Measurements from ENCODE around the gene GPX7. TPM values are rescaled to one million over a fixed set of nuclear protein-coding genes. Genes with fewer than 3 reads are reported as not detected.
A peak's percentile ranks its signal among the peaks of the same experiment; 100 is the strongest.

Gene GPX7
- total and polyA plus RNA-seq, 5 donors from 2014 or later, result 12.3 to 43.5 (median 34.5) TPM

- Histone ChIP-seq H3K27me3 (ENCODE audit: control insufficient read depth, insufficient read depth, low read length) (no peaks in the 10 kb centered on the region), H3K9me3 (ENCODE audit: control insufficient read depth in 2 of 2, low read length in 2 of 2) (no peaks in the 10 kb centered on the region), H3K27ac (ENCODE audit: insufficient read depth, low read length, poor library complexity, severe bottlenecking) (no peak overlapping the region), H3K4me3 (ENCODE audit: low read depth, low read length) (no peak overlapping the region), H3K36me3 (ENCODE audit: control insufficient read depth, insufficient read depth, low read length) (no peaks in the 10 kb centered on the region), H3K4me1 (ENCODE audit: control insufficient read depth, insufficient read depth, low read length, poor library complexity, severe bottlenecking) (peaks cover under 1% of the 10 kb centered on the region)
- Mint-ChIP-seq H3K4me3 (no peak overlapping the region), H3K27me3 (no peaks in the 10 kb centered on the region), H3K36me3 (no peaks in the 10 kb centered on the region), H3K9me3 (no peaks in the 10 kb centered on the region), H3K4me1 (peaks cover 0 to 11% (median 2%) of the 10 kb centered on the region in 4 donors), H3K27ac (no peak overlapping the region)
- DNase-seq, result no peak
- no peak for ATAC-seq (ENCODE audit: low read depth in 2 of 2)
Measured at GRCh38 chr1:52558941-52559340, 43.2 kb upstream of the GPX7 start.

GRCh38 chr1:52559875-52560274 is 42.3 kb upstream of the GPX7 start:
- no peaks in the 10 kb centered on the region for H3K27me3 ChIP-seq (ENCODE audit: control insufficient read depth, insufficient read depth, low read length)
- no peak overlapping the region for H3K4me3 ChIP-seq (ENCODE audit: low read depth, low read length)
- Mint-ChIP-seq H3K9me3 (peaks cover 0 to 2% (median 0%) of the 10 kb centered on the region in 7 donors), H3K4me1 (peaks cover 0 to 2% (median 0%) of the 10 kb centered on the region in 4 donors), H3K27ac (no peak overlapping the region), H3K4me3 (no peak overlapping the region), H3K36me3 (no peaks in the 10 kb centered on the region), H3K27me3 (no peaks in the 10 kb centered on the region)
- DNase-seq, result no peak
- no peak overlapping the region for H3K27ac ChIP-seq (ENCODE audit: insufficient read depth, low read length, poor library complexity, severe bottlenecking)
- no peak for ATAC-seq (ENCODE audit: low read depth in 2 of 2)
- H3K9me3 ChIP-seq (ENCODE audit: control insufficient read depth in 2 of 2, low read length in 2 of 2), result no peaks in the 10 kb centered on the region
- H3K4me1 ChIP-seq (ENCODE audit: control insufficient read depth, insufficient read depth, low read length, poor library complexity, severe bottlenecking), result no peaks in the 10 kb centered on the region
- no peaks in the 10 kb centered on the region for H3K36me3 ChIP-seq (ENCODE audit: control insufficient read depth, insufficient read depth, low read length)

- ATAC-seq (ENCODE audit: low read depth in 2 of 2) (no peak), DNase-seq (no peak)
- H3K36me3 ChIP-seq (ENCODE audit: control insufficient read depth, insufficient read depth, low read length), result no peaks in the 10 kb centered on the region
- H3K27ac ChIP-seq (ENCODE audit: insufficient read depth, low read length, poor library complexity, severe bottlenecking), result no peak overlapping the region
- H3K27me3 Mint-ChIP-seq, result no peaks in the 10 kb centered on the region
- no peak overlapping the region for H3K4me3 ChIP-seq (ENCODE audit: low read depth, low read length)
- peaks cover 0 to 2% (median 0%) of the 10 kb centered on the region in 7 donors for H3K9me3 Mint-ChIP-seq
- no peaks in the 10 kb centered on the region for H3K9me3 ChIP-seq (ENCODE audit: control insufficient read depth in 2 of 2, low read length in 2 of 2)
- H3K4me1 ChIP-seq (ENCODE audit: control insufficient read depth, insufficient read depth, low read length, poor library complexity, severe bottlenecking), result no peaks in the 10 kb centered on the region
- no peaks in the 10 kb centered on the region for H3K27me3 ChIP-seq (ENCODE audit: control insufficient read depth, insufficient read depth, low read length)
- no peak overlapping the region for H3K4me3 Mint-ChIP-seq
- H3K27ac Mint-ChIP-seq, result no peak overlapping the region
- no peaks in the 10 kb centered on the region for H3K36me3 Mint-ChIP-seq
- no peaks in the 10 kb centered on the region for H3K4me1 Mint-ChIP-seq
Measured at GRCh38 chr1:52562766-52563165, 39.4 kb upstream of the GPX7 start.

- Mint-ChIP-seq H3K27ac (no peak overlapping the region), H3K27me3 (peaks cover 7% of the 10 kb centered on the region), H3K9me3 (peaks cover 0 to 2% (median 0%) of the 10 kb centered on the region in 7 donors), H3K4me3 (no peak overlapping the region), H3K4me1 (peaks cover 5 to 12% (median 5%) of the 10 kb centered on the region in 4 donors), H3K36me3 (no peaks in the 10 kb centered on the region)
- ATAC-seq (ENCODE audit: low read depth in 2 of 2) (no peak), DNase-seq (no peak)
- no peak overlapping the region for H3K27ac ChIP-seq (ENCODE audit: insufficient read depth, low read length, poor library complexity, severe bottlenecking)
- H3K4me3 ChIP-seq (ENCODE audit: low read depth, low read length), result no peak overlapping the region
- H3K27me3 ChIP-seq (ENCODE audit: control insufficient read depth, insufficient read depth, low read length), result peaks cover 2% of the 10 kb centered on the region
- no peaks in the 10 kb centered on the region for H3K9me3 ChIP-seq (ENCODE audit: control insufficient read depth in 2 of 2, low read length in 2 of 2)
- no peaks in the 10 kb centered on the region for H3K36me3 ChIP-seq (ENCODE audit: control insufficient read depth, insufficient read depth, low read length)
- no peaks in the 10 kb centered on the region for H3K4me1 ChIP-seq (ENCODE audit: control insufficient read depth, insufficient read depth, low read length, poor library complexity, severe bottlenecking)
Measured at GRCh38 chr1:52567943-52568342, 34.2 kb upstream of the GPX7 start.

GRCh38 chr1:52569449-52570210 is 32.5 kb upstream of the GPX7 start:
- Mint-ChIP-seq H3K9me3 (no peaks in the 10 kb centered on the region), H3K27me3 (peaks cover 7% of the 10 kb centered on the region), H3K27ac (no peak overlapping the region), H3K4me3 (no peak overlapping the region), H3K36me3 (no peaks in the 10 kb centered on the region), H3K4me1 (peaks cover 5 to 12% (median 6%) of the 10 kb centered on the region in 4 donors)
- Histone ChIP-seq H3K9me3 (ENCODE audit: control insufficient read depth in 2 of 2, low read length in 2 of 2) (no peaks in the 10 kb centered on the region), H3K27me3 (ENCODE audit: control insufficient read depth, insufficient read depth, low read length) (peaks cover 2% of the 10 kb centered on the region), H3K36me3 (ENCODE audit: control insufficient read depth, insufficient read depth, low read length) (no peaks in the 10 kb centered on the region), H3K27ac (ENCODE audit: insufficient read depth, low read length, poor library complexity, severe bottlenecking) (no peak overlapping the region), H3K4me3 (ENCODE audit: low read depth, low read length) (no peak overlapping the region), H3K4me1 (ENCODE audit: control insufficient read depth, insufficient read depth, low read length, poor library complexity, severe bottlenecking) (no peaks in the 10 kb centered on the region)
- DNase-seq, result no peak
- no peak for ATAC-seq (ENCODE audit: low read depth in 2 of 2)

- Histone ChIP-seq H3K4me1 (ENCODE audit: control insufficient read depth, insufficient read depth, low read length, poor library complexity, severe bottlenecking) (no peaks in the 10 kb centered on the region), H3K27ac (ENCODE audit: insufficient read depth, low read length, poor library complexity, severe bottlenecking) (no peak overlapping the region), H3K27me3 (ENCODE audit: control insufficient read depth, insufficient read depth, low read length) (peaks cover 2% of the 10 kb centered on the region), H3K36me3 (ENCODE audit: control insufficient read depth, insufficient read depth, low read length) (no peaks in the 10 kb centered on the region), H3K4me3 (ENCODE audit: low read depth, low read length) (no peak overlapping the region), H3K9me3 (ENCODE audit: control insufficient read depth in 2 of 2, low read length in 2 of 2) (no peaks in the 10 kb centered on the region)
- H3K9me3 Mint-ChIP-seq, result no peaks in the 10 kb centered on the region
- peaks cover 5 to 12% (median 7%) of the 10 kb centered on the region in 4 donors for H3K4me1 Mint-ChIP-seq
- H3K27me3 Mint-ChIP-seq, result peaks cover 7% of the 10 kb centered on the region
- peak overlapping the region in 1 of 4 donors; percentile 67 for H3K4me3 Mint-ChIP-seq
- DNase-seq (peak in 1 of 3 donors; percentile 51), ATAC-seq (ENCODE audit: low read depth in 2 of 2) (no peak)
- H3K36me3 Mint-ChIP-seq, result no peaks in the 10 kb centered on the region
- H3K27ac Mint-ChIP-seq, result no peak overlapping the region
Measured at GRCh38 chr1:52571783-52572182, 30.4 kb upstream of the GPX7 start.

- no peak for DNase-seq
- Histone ChIP-seq H3K4me3 (ENCODE audit: low read depth, low read length) (no peak overlapping the region), H3K9me3 (ENCODE audit: control insufficient read depth in 2 of 2, low read length in 2 of 2) (no peaks in the 10 kb centered on the region), H3K4me1 (ENCODE audit: control insufficient read depth, insufficient read depth, low read length, poor library complexity, severe bottlenecking) (no peaks in the 10 kb centered on the region), H3K27ac (ENCODE audit: insufficient read depth, low read length, poor library complexity, severe bottlenecking) (no peak overlapping the region), H3K36me3 (ENCODE audit: control insufficient read depth, insufficient read depth, low read length) (no peaks in the 10 kb centered on the region), H3K27me3 (ENCODE audit: control insufficient read depth, insufficient read depth, low read length) (peaks cover 2% of the 10 kb centered on the region)
- H3K27ac Mint-ChIP-seq, result no peak overlapping the region
- peaks cover 5 to 12% (median 7%) of the 10 kb centered on the region in 4 donors for H3K4me1 Mint-ChIP-seq
- ATAC-seq (ENCODE audit: low read depth in 2 of 2), result no peak
- no peaks in the 10 kb centered on the region for H3K9me3 Mint-ChIP-seq
- no peaks in the 10 kb centered on the region for H3K36me3 Mint-ChIP-seq
- no peak overlapping the region for H3K4me3 Mint-ChIP-seq
- peaks cover 7% of the 10 kb centered on the region for H3K27me3 Mint-ChIP-seq
Measured at GRCh38 chr1:52572387-52572786, 29.8 kb upstream of the GPX7 start.

GRCh38 chr1:52574594-52574993 is 27.6 kb upstream of the GPX7 start:
- Histone ChIP-seq H3K4me1 (ENCODE audit: control insufficient read depth, insufficient read depth, low read length, poor library complexity, severe bottlenecking) (no peaks in the 10 kb centered on the region), H3K36me3 (ENCODE audit: control insufficient read depth, insufficient read depth, low read length) (no peaks in the 10 kb centered on the region), H3K9me3 (ENCODE audit: control insufficient read depth in 2 of 2, low read length in 2 of 2) (no peaks in the 10 kb centered on the region), H3K4me3 (ENCODE audit: low read depth, low read length) (no peak overlapping the region), H3K27me3 (ENCODE audit: control insufficient read depth, insufficient read depth, low read length) (peaks cover under 1% of the 10 kb centered on the region), H3K27ac (ENCODE audit: insufficient read depth, low read length, poor library complexity, severe bottlenecking) (no peak overlapping the region)
- Mint-ChIP-seq H3K9me3 (peaks cover 0 to 2% (median 0%) of the 10 kb centered on the region in 7 donors), H3K4me3 (no peak overlapping the region), H3K36me3 (no peaks in the 10 kb centered on the region), H3K27ac (peak overlapping the region in 1 of 3 donors; percentile 6), H3K27me3 (peaks cover 4% of the 10 kb centered on the region), H3K4me1 (peaks cover 6 to 11% (median 8%) of the 10 kb centered on the region in 4 donors)
- DNase-seq (no peak), ATAC-seq (ENCODE audit: low read depth in 2 of 2) (no peak)

All from CD4-positive, CD25-positive, alpha-beta regulatory T cell (primary cell).